Medulla oblongata (tissue), 1 donor: Measurements from ENCODE around the gene FHOD1.
A peak's percentile ranks its signal among the peaks of the same experiment; 100 is the strongest.

Experiments
- DNase-seq: peaks from one replicate; pipeline ENCODE4 v3.0.0-alpha.2; 2015; ENCODE audit errors: extremely low spot score

FHOD1 gene

DNA sequence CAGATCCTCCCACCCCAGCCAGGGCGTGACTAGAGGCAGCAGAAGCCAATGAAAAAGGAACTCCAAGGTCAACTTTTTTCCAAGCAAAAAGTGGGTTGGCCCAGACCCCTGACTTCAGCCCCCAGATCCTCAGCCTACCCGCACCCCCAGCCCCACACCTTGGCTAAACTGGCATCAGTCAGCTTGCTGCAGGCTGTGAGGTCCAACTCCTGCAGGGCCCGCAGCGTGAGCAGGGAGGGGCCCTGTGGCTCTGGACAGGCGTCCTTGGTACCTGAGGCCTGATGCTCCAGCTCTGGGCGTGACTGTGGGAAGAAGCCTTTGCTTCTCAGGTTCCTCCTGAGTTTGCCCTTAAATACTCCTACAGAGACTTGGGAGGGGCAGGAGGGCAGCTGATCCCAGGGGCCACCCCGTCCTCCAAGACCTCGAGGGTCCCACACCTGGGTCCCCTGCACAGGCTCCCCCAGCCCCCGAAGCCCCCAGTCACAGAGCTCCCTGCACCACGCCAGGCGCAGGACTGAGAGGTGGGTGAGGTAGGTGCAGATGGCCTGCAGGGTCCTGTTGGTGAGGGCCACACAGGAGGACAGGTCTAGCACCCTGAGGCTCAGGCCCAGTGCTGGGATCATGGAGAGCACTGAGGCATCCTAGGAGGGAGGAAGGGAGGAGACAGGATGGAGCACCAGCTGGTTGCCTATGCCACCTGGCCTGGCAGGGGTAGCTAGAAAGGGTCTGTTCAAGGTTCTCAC, 39.0 kb downstream of the FHOD1 start:
- no peak for DNase-seq

DNA sequence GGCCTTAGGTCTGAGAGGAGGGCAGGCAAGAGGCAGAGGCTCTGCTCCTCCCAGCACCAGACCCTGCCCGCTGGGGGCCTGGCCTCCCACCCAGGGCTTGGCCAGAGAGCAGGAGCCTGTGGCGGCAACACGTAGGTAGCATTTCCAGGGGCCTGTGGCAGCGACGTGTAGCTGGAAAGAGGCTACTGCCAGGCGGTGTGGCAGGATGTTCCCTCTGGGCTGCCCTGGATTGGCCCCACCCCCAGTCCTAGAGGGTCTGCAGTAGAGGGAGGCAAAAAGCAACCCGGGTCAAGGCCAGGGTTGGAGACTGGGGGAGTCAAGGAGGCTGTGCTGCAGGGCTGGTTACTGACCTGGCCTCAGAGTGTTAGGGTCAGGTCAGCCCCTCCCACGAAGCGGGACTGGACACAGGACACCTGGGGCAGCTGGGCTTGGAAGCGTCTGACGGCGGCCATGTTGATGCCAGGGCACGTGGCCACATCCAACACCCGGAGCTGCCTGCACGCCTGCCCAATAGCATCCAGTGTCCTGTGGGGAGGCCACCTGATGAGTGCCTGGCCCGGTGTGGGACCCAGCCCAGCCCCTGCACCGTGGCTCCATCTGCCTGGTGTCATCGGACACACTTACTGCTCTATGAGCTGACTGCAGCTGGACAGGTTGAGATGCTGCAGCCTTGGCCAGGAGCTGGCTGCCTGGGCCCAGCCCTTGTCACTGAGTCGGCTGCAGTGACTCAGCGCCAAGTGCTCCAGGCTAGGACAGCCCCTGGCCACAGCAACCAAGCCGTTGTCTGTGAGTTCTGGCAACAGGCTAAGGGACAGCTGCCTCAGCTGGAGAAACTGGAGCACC, 39.8 kb downstream of the FHOD1 start:
- DNase-seq, result no peak

DNA sequence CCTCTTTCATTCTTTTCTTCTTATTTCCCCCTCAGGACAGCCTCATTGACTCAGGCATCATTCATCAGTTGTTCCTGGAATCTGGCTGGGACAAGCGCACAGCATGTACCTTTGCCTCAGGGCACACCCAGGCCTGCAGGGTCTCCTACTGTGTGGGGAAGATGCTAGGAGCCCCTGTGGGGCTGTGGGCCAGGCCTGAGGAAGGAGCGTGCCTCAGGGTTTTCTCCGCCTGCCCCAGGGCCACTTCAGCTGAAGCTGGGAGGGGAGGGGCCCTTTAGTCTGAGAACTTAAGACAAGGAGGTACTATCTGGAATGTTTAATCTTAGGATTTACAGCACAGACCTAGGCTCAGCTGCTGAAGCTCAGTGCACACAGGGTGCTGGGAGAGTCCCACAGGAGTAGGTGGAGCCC, 40.4 kb downstream of the FHOD1 start:
- DNase-seq, result no peak

DNA sequence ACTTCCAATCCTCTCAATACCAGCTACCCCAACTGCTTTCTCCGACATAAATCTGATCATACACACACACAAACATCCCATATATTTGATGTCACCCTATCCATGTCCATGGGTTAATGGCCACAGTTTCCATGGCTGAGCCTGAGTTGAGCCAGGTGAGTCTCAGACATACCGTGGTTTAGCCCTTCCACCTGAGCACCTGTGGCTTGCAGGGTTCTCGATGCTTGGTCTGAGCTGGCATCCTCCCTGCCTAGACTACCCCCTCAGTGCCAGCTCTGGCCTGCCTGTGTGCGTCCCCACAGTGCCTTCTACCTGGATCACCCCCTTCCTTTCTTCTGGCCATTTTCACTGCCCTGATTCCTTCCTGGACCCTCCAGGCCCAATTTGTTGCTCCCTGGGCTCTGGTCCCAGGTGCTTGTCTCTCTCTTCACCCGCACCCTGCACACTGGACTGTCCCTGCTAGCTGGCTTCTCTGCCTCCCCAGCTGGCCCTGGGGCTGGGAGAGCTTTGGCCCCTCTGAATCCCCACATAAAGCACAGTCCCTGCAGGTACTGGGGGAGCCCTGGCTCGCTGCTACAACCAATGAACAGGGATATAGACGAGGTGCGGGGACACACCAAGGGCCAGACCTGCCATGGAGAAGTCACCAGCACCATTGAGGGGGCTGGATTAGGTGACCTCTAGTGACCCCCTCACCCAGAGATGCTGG, 41.0 kb downstream of the FHOD1 start:
- DNase-seq, result no peak

DNA sequence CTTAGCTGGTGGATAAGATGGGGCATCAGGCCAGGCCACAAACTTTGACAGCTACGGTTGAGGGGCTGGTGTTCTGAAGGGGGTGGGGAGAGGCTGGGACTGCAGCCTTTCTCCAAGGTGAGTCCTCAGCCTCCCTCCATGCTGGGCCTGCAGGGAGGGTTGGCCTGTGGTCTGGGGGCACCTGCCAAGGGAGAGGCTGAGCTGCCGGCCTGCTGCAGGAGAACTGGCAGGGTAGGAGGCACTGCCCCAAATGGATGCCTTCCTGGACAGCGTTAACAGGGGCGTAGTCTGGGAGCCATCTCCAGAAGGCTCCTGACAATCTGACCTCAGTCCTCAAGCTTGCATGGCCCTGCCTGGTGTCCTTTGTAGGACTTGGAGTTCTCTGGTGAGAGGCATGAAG, 43.2 kb downstream of the FHOD1 start:
- DNase-seq, result no peak

DNA sequence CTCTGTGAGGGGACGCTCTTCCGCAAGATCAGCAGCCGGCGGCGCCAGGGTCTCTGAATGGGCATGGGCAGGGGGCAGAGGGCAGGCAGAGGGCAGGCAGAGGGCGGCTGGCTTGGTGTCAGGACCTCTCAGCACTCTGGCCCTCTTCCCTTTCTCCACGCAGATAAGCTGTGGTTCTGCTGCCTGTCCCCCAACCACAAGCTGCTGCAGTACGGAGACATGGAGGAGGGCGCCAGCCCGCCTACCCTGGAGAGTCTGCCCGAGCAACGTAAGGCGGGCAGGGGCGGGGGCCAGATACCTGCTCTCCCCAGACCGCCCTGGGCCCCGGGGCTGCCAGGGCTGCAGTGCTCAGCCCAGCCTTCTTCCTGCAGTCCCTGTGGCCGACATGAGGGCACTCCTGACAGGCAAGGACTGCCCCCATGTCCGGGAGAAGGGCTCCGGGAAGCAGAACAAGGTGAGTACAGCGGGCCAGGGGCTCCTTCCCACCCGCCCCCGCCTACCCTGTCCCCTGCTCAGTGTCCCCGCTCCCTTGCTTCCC, 44.3 kb downstream of the FHOD1 start:
- DNase-seq, result no peak

DNA sequence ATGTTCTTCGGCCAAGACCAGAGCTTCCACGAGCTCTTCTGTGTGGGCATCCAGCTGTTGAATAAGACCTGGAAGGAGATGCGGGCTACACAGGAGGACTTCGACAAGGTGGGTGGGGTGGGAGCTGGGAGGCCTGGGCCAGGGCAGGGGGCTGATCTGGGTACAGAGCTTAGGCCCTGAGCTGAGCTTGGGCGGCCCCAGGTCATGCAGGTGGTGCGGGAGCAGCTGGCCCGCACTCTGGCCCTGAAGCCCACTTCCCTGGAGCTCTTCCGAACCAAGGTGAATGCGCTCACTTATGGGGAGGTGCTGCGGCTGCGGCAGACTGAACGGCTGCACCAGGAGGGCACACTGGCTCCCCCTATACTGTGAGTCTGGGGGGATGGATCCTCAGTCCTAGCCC, 44.9 kb downstream of the FHOD1 start:
- no peak for DNase-seq

DNA sequence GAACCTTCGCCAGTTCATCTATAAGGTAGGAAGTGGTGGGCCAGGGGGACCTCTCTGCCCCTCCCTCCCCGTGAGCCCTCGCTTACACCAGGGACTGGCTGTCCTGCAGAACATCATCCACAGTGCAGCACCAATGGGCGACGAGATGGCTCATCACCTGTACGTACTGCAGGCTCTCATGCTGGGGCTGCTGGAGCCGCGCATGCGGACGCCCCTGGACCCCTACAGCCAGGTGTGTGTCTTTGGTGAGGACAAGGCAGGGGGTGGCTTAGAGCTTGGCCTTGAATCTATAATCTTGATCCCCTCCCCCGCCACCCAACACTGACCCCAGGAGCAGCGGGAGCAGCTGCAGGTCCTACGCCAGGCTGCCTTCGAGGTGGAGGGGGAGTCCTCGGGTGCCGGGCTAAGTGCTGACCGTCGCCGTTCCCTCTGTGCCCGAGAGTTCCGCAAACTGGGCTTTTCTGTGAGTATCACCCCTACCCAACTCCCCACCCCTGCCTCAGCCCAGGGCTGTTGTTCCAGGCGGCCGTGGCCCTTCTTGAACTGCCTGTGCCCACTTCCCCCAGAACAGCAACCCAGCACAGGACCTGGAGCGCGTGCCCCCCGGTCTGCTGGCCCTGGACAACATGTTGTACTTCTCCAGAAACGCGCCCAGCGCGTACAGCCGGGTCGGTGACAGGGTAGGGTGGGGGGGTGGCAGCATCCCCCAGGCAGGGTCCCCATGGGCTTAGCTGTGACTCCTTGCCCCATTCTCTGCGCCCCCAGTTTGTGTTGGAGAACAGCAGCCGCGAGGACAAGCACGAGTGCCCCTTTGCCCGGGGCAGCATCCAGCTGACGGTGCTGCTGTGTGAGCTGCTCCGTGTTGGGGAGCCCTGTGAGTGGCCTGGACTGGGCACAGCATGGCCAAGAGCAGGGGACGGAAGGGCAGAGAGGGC, 45.6 kb downstream of the FHOD1 start:
- no peak for DNase-seq

DNA sequence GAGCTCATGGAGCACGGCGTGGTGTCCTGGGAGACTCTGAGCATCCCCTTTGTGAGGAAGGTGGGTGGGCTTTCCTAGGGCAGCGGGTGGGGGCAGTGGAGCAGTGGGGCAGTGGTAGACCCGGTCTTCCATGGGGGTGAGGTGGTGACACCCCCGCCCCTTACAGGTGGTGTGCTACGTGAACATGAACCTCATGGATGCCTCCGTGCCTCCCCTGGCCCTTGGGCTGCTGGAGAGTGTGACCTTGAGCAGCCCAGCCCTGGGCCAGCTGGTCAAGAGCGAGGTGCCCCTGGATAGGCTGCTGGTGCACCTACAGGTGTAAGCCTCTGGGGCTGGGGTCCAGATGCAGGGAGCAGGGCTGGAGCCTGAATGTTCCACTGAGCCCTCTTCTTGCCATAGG, 46.8 kb downstream of the FHOD1 start:
- no peak for DNase-seq

DNA sequence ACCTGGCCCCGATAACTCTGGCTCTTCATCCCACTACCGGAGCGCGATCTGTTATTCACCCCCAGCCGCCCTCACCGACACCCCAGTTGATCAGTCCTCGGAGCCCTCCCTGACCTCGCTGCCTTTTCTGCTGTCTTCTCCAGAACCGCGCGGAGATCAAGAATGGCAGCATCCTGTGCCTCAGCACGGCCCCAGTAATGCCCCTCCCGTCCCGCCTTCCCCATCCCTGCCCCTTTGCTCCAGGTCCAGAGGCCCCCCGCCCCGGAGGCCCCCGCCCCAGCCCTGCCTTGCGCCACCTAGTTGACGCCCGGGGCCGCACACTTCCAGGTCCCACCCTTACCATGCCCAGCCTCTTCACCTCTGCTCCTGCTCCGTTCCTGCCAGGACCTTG, 47.5 kb downstream of the FHOD1 start:
- DNase-seq, result no peak

DNA sequence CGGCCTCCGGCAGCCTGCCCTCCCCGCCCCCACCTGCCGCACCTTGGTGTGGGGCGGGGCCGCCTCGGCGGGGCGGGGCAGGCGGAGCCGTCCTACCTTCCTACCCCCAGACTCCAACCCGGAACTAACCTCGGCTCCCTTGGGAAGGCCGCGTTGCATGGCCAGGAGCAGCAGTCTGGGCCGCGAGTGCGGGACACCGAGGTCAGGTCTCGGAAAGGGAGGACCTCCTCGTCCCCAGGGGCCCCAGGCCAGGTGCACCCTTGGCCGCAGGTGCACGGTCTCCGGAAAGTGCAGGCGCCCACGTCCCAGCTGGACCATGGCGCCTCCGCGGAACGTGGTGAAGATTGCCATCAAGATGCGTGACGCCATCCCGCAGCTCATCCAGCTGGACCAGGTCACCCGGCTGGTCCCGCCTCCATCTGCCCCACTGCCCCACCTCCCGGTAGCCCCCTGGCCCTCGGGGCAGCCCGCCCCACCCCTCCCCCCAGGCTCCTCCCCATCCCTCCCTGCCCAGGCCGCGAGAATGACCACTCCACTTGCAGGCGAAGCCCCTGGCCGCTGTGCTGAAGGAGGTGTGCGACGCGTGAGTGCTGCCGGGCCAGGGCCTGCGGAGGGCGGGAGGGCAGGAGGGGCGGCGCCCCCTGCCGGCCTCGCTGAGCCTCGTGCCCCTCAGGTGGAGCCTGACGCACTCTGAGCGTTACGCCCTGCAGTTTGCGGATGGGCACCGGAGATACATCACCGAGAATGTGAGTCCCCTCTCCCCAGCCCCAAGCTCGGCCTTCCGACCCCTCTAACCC, 48.1 kb downstream of the FHOD1 start, which contains the start of gene ELMO3:
TSS of gene ELMO3 (plus strand) at position 121 of the 797 bp plus-strand sequence. CDS start at position 317, 196 bp downstream.
- DNase-seq, result no peak

DNA sequence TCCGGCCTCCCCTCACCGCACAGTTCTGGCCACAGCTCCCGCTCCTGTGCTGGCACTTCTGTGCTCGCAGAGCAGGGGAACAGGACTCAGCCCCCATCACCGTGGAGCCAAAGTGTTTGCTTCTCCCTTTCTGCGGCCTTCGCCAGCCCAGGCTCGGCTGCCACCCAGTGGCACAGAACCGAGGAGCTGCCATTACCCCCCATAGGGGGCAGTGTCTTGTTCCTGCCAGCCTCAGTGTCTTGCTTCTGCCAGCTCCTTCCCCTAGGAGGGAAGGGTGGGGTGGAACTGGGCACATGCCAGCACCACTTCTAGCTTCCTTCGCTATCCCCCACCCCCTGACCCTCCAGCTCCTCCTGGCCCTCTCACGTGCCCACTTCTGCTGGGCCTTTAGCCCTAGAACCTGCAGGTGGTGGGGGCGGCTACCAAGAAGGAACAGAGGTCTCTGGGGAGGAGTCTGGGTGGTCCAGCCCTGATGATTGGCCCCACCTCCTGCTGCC, 49.0 kb downstream of the FHOD1 start:
- DNase-seq, result peak; percentile 69

DNA sequence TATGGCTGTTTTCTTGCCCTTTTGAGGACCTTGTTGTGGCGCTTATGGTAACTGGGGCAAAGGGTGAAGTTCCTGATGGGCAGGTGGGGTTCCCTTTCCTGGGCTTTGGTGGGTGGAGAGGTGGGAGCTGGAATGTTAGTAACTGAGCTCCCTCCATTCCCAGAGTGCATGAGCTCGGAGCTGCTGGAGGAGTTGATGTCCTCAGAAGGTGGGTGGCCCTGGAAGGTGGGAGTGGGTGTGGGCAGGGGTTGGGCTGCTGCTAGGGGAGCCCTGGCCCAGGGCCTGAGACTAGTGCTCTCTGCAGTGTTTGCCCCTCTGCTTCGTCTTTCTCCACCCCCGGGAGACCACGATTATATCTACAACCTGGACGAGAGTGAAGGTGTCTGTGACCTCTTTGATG, 49.6 kb downstream of the FHOD1 start:
- DNase-seq, result no peak

DNA sequence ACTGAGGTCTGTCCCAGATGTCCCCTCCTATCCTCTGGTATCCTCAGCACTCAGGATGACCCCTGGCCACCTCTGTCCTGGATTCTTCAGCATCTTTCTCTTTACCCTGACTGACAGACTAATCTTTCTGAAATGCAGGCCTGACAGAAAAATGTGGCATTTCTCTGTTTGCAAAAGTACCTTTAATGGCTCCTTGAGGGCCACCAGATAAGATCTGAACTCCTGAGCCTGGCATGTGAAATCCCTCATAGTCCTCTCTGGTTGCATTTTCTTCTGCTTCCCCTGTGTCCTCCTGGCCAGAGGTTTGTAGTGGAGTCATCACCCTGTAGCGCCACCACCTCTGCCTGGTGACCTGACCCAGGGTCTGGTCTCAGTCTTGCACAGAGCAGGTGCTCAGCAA, 50.4 kb downstream of the FHOD1 start:
- DNase-seq, result no peak

DNA sequence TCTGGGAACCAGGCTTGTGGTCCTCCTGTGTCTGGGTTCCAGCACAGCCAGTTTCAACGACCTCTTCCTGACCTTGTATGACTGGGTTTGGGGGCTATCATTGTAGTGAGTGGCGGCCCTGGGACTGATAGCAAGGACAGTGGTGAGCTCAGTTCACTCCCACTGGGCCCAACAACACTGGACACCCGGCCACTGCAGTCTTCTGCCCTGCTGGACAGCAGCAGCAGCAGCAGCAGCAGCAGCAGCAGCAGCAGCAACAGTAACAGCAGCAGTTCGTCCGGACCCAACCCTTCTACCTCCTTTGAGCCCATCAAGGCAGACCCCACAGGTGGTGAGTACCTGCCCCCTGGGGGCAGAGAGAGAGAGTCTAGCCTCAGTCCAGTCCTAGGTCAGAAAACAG, 51.6 kb downstream of the FHOD1 start:
- DNase-seq, result no peak

DNA sequence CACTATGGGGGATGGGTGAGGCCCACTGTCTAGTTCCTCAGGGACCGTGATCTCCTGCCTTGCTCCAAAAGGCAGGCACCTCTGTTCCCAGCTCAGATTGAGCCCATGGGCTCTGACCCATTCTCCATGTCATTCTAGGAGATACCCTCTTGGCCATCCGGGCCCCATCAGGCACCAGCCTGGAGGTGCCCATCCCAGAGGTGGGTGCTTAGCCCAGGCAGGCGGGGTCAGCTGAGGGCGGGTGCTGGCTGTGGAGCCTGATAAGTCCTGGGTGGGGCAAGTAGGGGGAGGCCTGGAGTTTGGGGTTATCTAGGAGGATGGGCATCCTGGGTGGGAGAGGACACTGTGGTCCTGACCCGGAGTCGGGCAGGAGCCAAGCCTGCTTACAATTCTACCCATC, 53.0 kb downstream of the FHOD1 start:
- no peak for DNase-seq

DNA sequence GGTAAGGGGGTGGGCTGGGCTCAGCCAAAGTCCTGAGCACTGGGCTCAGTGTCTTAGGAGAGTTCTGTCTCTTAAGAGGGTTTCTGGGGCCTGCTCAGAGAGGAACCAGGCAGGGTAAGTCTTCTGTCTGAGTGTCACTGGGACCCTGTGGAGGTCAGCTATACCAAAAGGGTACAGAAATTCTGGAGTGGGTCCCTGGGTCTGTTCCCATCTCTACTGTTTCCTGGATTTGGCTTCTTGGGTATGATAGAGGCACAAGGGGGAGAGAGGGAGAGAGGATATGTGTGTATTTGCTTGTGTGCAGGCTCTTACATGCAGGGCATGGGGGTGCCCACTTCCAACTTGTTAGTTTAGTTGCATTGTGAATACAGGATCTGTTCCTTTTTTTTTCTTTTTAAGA, 53.7 kb downstream of the FHOD1 start:
- no peak for DNase-seq

DNA sequence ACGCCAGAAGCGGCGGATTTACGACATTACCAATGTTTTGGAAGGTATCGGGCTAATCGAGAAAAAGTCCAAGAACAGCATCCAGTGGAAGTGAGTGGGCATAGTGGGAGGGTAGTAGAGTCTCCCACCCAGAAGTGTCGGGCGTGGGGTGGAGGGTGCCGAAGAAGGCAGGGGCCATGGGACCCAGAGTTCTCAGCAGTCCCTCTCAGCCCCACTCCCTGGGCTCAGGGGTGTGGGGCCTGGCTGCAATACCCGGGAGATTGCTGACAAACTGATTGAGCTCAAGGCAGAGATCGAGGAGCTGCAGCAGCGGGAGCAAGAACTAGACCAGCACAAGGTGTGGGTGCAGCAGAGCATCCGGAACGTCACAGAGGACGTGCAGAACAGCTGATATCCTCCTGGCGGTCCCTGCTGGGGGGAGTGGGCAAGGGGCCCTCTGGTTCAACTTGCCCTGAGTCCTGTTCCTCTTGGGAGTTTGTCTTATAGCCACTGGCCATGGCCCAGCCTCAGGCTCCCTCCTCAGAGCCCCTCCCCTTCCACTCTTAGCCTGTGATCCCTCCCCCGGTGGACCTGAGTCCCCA, 54.4 kb downstream of the FHOD1 start:
- no peak for DNase-seq

DNA sequence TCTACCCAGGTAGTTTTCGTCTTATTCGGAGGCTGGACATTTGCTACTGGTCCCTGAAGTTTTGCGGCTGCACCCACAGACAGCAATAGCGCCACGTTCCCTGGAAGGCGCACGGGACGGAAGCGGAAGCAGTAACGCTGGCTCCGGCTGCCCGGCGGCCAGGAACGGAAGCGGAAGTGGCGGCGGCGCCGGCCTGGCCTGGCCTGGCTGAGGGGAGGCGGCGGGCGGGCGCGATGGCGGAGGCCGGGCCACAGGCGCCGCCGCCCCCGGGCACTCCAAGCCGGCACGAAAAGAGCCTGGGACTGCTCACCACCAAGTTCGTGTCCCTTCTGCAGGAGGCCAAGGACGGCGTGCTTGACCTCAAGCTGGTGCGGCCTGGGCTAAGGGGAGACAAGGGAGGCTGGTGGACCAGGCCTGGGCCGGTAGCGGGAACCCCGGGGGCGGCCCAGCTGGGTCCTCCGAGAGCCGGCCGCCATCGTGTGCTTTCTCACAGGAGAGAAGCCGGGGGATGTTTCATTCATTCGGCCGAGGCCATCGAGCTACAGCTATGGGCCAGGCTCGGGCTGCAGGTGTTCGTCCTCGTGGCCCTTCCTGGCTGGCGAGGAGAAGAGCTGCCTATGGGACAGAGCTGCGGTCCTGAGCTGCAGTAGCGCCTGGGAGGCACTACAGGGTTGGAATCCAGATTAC, 55.1 kb downstream of the FHOD1 start, which contains the start of gene E2F4:
TSS of gene E2F4 (plus strand) at position 161 of the 687 bp plus-strand sequence. CDS start at position 234, 73 bp downstream.
- DNase-seq, result peak; percentile 97
